GM21825 (cell line): ENCODE results near the gene ARGFX.
"Not testable (repeated sequence)": the region's sequence is repeated elsewhere in the genome, so short reads cannot be mapped to it uniquely, and the experiment has no call there.

ENCODE experiments used
- ATAC-seq: cut with Tn5 transposase; IDR thresholded peaks from one replicate; pipeline ENCODE4 v1.9.1; 2021; ENCODE audit warnings: mild to moderate bottlenecking, moderate library complexity; ENCODE audit not compliant: unreplicated experiment

The ARGFX gene

GRCh38 chr3:121598564-121598963, 30.8 kb downstream of the ARGFX start:
- no peak for ATAC-seq

- not testable (repeated sequence) for ATAC-seq
Observed at GRCh38 chr3:121599900-121600299, 32.2 kb downstream of the ARGFX start.

DNA sequence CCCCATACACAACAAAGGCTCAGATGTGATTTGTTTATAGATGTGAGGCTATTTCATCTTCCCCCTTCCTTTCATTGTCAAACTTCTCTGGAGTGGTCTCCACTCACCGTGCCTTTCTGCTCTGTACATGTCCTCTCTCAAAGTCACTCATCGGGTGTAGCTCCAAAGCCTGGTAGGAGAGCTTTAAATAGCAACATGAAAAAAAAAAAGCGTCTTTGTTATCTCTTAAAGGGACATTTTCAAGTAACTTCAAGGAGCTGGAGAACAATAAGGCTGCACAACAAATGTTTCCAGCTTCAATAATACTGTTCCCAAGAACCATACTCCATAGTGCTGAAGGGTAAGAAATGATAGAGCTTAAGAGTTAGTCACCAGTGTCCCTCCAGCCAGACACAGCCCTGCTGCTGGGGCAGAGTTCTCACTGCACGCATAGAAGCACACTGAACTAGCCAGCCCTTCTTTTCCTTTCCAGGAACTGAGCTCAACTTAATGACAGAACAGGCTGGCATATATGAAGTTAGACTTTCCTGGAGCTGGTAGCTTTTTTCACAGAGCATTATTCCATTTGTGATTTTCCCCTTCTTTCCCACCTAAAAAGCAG, 33.6 kb downstream of the ARGFX start:
- no peak for ATAC-seq

DNA sequence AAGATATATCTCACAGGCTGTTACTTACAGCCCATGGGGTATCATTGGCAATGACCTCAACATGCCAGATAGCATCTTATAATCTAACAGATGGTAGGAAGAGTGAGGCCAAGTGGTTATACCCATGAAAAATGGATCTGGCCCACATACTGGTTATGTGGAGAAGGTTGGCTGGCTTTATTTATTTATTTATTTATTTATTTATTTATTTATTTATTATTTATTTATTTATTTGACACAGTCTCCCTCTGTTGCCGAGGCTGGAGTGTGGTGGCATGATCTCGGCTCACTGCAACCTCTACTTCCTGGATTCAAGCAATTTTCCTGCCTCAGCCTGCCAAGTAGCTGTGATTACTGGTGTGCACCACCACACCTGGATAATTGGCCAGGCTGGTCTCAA, 37.0 kb downstream of the ARGFX start:
- ATAC-seq: no peak

DNA sequence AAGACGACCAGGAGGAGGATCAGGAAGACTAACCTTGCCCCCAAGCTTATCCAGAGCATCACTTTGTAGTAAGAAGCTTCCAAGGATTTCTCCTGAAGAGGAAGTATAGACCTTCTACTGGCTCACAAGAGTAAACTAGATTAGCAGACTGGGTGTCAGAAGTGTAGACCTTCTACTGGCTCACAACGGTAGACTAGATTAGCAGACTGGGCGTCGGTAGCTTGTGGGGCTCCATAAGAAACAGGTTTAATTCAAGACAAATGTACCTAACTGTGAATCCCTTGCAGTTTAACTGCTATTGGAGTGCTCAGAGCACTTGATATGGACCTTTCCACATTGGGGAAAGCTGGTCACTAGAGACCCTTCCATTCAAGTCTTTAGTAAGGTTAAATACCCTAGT, 38.4 kb downstream of the ARGFX start:
- no peak for ATAC-seq
